GM23338 (cell line): ENCODE measurements around the gene PARP8. TPM values are rescaled to one million over a fixed set of nuclear protein-coding genes. Genes with fewer than 3 reads are reported as not detected.

Experiments
- ATAC-seq: fragments of 200-7000 bp; cut with Tn5 transposase; 3 replicates; pipeline ENCODE4 v1.9.1; 2020
- DNase-seq: peaks from one replicate; pipeline ENCODE4 v3.0.0-alpha.2; 2015; ENCODE audit warnings: low spot score
- H2AFZ ChIP-seq: fragments of 200-600 bp; sonication (generic); 2 replicates; pipeline ENCODE4 v1.8.0; 2016; ENCODE audit warnings: antibody characterized with exemption, mild to moderate bottlenecking, moderate library complexity
- H3F3A ChIP-seq: fragments of 200-600 bp; sonication (generic); replicated peaks from 2 replicates; pipeline ENCODE4 v1.8.0; 2017; ENCODE audit warnings: antibody characterized with exemption, mixed run types, low read depth
- H3K27ac ChIP-seq: fragments of 200-600 bp; sonication (generic); 2 replicates; pipeline ENCODE4 v1.6.1; 2016; ENCODE audit warnings: low read depth
- H3K27me3 ChIP-seq: fragments of 200-600 bp; sonication (generic); 2 replicates; pipeline ENCODE4 v1.8.0; 2016; ENCODE audit warnings: mild to moderate bottlenecking, mixed run types, moderate library complexity; ENCODE audit not compliant: insufficient read depth
- H3K36me3 ChIP-seq: fragments of 200-600 bp; sonication (generic); 2 replicates; pipeline ENCODE4 v1.8.0; 2016; ENCODE audit warnings: mild to moderate bottlenecking; ENCODE audit not compliant: insufficient read depth
- H3K4me1 ChIP-seq: fragments of 200-600 bp; sonication (generic); 2 replicates; pipeline ENCODE4 v1.8.0; 2016; ENCODE audit warnings: mild to moderate bottlenecking, moderate library complexity; ENCODE audit not compliant: insufficient read depth
- H3K4me2 ChIP-seq: fragments of 200-600 bp; sonication (generic); 2 replicates; pipeline ENCODE4 v1.7.1; 2017; ENCODE audit warnings: mixed run types
- H3K4me3 ChIP-seq: fragments of 200-600 bp; sonication (generic); 2 replicates; pipeline ENCODE4 v1.6.1; 2016; ENCODE audit warnings: mixed run types
- H3K79me2 ChIP-seq: fragments of 200-600 bp; sonication (generic); replicated peaks from 2 replicates; pipeline ENCODE4 v1.8.0; 2017; ENCODE audit warnings: mild to moderate bottlenecking; ENCODE audit not compliant: insufficient read depth
- H3K9me2 ChIP-seq: fragments of 200-600 bp; sonication (generic); 2 replicates; pipeline ENCODE4 v1.8.0; 2017; ENCODE audit not compliant: insufficient read depth
- H4K20me1 ChIP-seq: fragments of 200-600 bp; sonication (generic); replicated peaks from 2 replicates; pipeline ENCODE4 v1.8.0; 2017; ENCODE audit warnings: mild to moderate bottlenecking; ENCODE audit not compliant: insufficient read depth
- H3K27ac Mint-ChIP-seq: 2 replicates; pipeline ENCODE4 v1.8.0; 2020; ENCODE audit warnings: inconsistent platforms, mild to moderate bottlenecking, moderate library complexity, mixed read lengths
- H3K27me3 Mint-ChIP-seq: 3 replicates; pipeline ENCODE4 v1.8.0; 2022; ENCODE audit warnings: low read depth, mild to moderate bottlenecking, moderate library complexity, mixed read lengths, inconsistent platforms; ENCODE audit not compliant: insufficient read depth, poor library complexity
- H3K36me3 Mint-ChIP-seq: 3 replicates; pipeline ENCODE4 v1.8.0; 2021; ENCODE audit warnings: low read depth, mild to moderate bottlenecking, inconsistent platforms, moderate library complexity, mixed read lengths
- H3K4me1 Mint-ChIP-seq: 3 replicates; pipeline ENCODE4 v1.8.0; 2020; ENCODE audit warnings: mild to moderate bottlenecking, inconsistent platforms, mixed read lengths
- H3K4me3 Mint-ChIP-seq: 3 replicates; pipeline ENCODE4 v1.8.0; 2021; ENCODE audit warnings: moderate library complexity, mild to moderate bottlenecking, inconsistent platforms, mixed read lengths
- H3K9me3 Mint-ChIP-seq: 3 replicates; pipeline ENCODE4 v1.8.0; 2020; ENCODE audit warnings: moderate library complexity, mild to moderate bottlenecking, inconsistent platforms, mixed read lengths
- CTCF ChIP-seq, 2 experiments: fragments of 200-600 bp in 1 of 2; sonication (generic) in 1 of 2; conservative IDR thresholded peaks; 2 replicates each; pipeline versions ENCODE4 v1.5.1 to v1.6.1; 2016 to 2017; ENCODE audit warnings: antibody characterized with exemption in 2 of 2, low read depth in 2 of 2, mild to moderate bottlenecking in 2 of 2, moderate library complexity in 1 of 2
- ETS1 ChIP-seq: IDR thresholded peaks from 2 replicates; pipeline ENCODE4 v1.6.1; 2016; ENCODE audit warnings: antibody characterized with exemption
- EZH2 ChIP-seq: fragments of 200-600 bp; sonication (generic); IDR thresholded peaks from one replicate; pipeline ENCODE4 v1.8.0; 2017; ENCODE audit warnings: antibody characterized with exemption, mild to moderate bottlenecking, low read depth; ENCODE audit not compliant: unreplicated experiment
- EZH2phosphoT487 ChIP-seq: fragments of 200-600 bp; sonication (generic); IDR thresholded peaks from one replicate; pipeline ENCODE4 v1.8.1; 2018; ENCODE audit warnings: antibody characterized with exemption; ENCODE audit not compliant: unreplicated experiment
- NANOG ChIP-seq: IDR thresholded peaks from 2 replicates; pipeline ENCODE4 v1.6.1; 2016; ENCODE audit warnings: antibody characterized with exemption, borderline replicate concordance
- POLR2AphosphoS5 ChIP-seq: IDR thresholded peaks from 2 replicates; pipeline ENCODE4 v1.6.1; 2016; ENCODE audit warnings: antibody characterized with exemption, low read depth
- STAT1 ChIP-seq: IDR thresholded peaks from one replicate; pipeline ENCODE4 v1.6.1; 2016; ENCODE audit warnings: antibody characterized with exemption; ENCODE audit not compliant: unreplicated experiment
- ZNF114 ChIP-seq: fragments of 250-450 bp; sonication (Bioruptor Pico); IDR thresholded peaks from 2 replicates; pipeline ENCODE4 v1.5.0; 2020; ENCODE audit warnings: mild to moderate bottlenecking, moderate library complexity
- ZNF331 ChIP-seq: fragments of 250-450 bp; sonication (Bioruptor Pico); IDR thresholded peaks from 2 replicates; pipeline ENCODE4 v1.5.0; 2020; ENCODE audit warnings: low read depth, mild to moderate bottlenecking, moderate library complexity
- ZNF462 ChIP-seq: fragments of 250-450 bp; sonication (Bioruptor Pico); IDR thresholded peaks from 2 replicates; pipeline ENCODE4 v1.5.0; 2020; ENCODE audit warnings: mild to moderate bottlenecking, moderate library complexity
- polyA plus RNA-seq: library from polyadenylated mRNA; unstranded; fragments of >200 nt; fragmentation: Nextera tagmentation; extraction: Ambion mirVana; gene quantifications from 2 replicates; pipeline ENCODE4 v1.2.1, GENCODE V29; 2016
- total RNA-seq: library from RNA; depleted of rRNA; stranded (reverse); fragments of >200 nt; shearing (Covaris generic); gene quantifications from 2 replicates; pipeline ENCODE4 v1.2.3, GENCODE V29; 2014

Gene PARP8
- total and polyA plus RNA-seq, 2 experiments from 2014 or later: 13.0 to 25.0 TPM

- H3K9me3 Mint-ChIP-seq: no peaks in the 10 kb centered on the region; the same call in 2 of the 3 replicates
- H4K20me1 ChIP-seq: no peaks in the 10 kb centered on the region
- no peak for ATAC-seq
- no peak overlapping the region for H3K4me3 ChIP-seq
- no peak for DNase-seq
- no peaks in the 10 kb centered on the region for H3K27me3 ChIP-seq
- H3F3A ChIP-seq: no peaks in the 10 kb centered on the region
- no peaks in the 10 kb centered on the region for H3K79me2 ChIP-seq
- TF ChIP-seq EZH2phosphoT487 (no peak), ZNF114 (no peak), ETS1 (no peak), CTCF (conservative IDR thresholded peaks at IDR 0.05; ENCODE audit: low read depth in 2 of 2) (no peak), EZH2 (no peak), STAT1 (no peak), ZNF331 (no peak), NANOG (no peak)
- no peak overlapping the region for H3K4me3 Mint-ChIP-seq
- 0 out of 3 replicates have a peak, but pooled peaks cover 4% of the 10 kb centered on the region for H3K36me3 Mint-ChIP-seq
- no peaks in the 10 kb centered on the region for H3K9me2 ChIP-seq
- H3K27ac Mint-ChIP-seq: no peak overlapping the region
- no peaks in the 10 kb centered on the region for H3K27me3 Mint-ChIP-seq
- no peak overlapping the region for H2AFZ ChIP-seq
- H3K4me1 ChIP-seq: no peaks in the 10 kb centered on the region
- no peaks in the 10 kb centered on the region for H3K36me3 ChIP-seq
- H3K4me2 ChIP-seq: no peak overlapping the region
- no peak overlapping the region for H3K27ac ChIP-seq
- H3K4me1 Mint-ChIP-seq: no peaks in the 10 kb centered on the region
These were observed 179.8 kb downstream of the PARP8 start for GRCh38 chr5:50846261-50846660.

- H3K4me3 Mint-ChIP-seq: no peak overlapping the region
- TF ChIP-seq POLR2AphosphoS5 (no peak), EZH2phosphoT487 (no peak), ZNF331 (no peak), ZNF462 (CRISPR knock-in tag) (no peak), NANOG (no peak)
These were observed 183.1 kb downstream of the PARP8 start for GRCh38 chr5:50849554-50849953.

More at GRCh38 chr5:50849554-50849953, 183.1 kb downstream of the PARP8 start:
- Histone ChIP-seq H3K79me2 (no peaks in the 10 kb centered on the region), H4K20me1 (no peaks in the 10 kb centered on the region), H2AFZ (no peak overlapping the region), H3K27me3 (no peaks in the 10 kb centered on the region), H3K27ac (no peak overlapping the region), H3K4me3 (no peak overlapping the region), H3K36me3 (no peaks in the 10 kb centered on the region), H3K4me2 (no peak overlapping the region), H3K9me2 (no peaks in the 10 kb centered on the region), H3K4me1 (no peaks in the 10 kb centered on the region), H3F3A (no peaks in the 10 kb centered on the region)
- Mint-ChIP-seq H3K9me3 (no peaks in the 10 kb centered on the region), H3K4me1 (no peaks in the 10 kb centered on the region), H3K27me3 (peaks cover 4% of the 10 kb centered on the region), H3K27ac (no peak overlapping the region), H3K36me3 (no peaks in the 10 kb centered on the region)
- no peak for DNase-seq
- ATAC-seq: no peak; the same call in 2 of the 3 replicates
